Suprapubic skin (tissue), 4 donors: ENCODE results near the gene RNASEH1. TPM values are rescaled to one million over a fixed set of nuclear protein-coding genes. Genes with fewer than 3 reads are reported as not detected.

Experiments
- DNase-seq, 2 donors: peaks; one replicate each; pipeline ENCODE4 v3.0.0-alpha.2; 2019; ENCODE audit warnings: low spot score in 2 of 2
- H3K27ac ChIP-seq: fragments of 200-600 bp; sonication (generic); one replicate; pipeline ENCODE4 v1.5.1; 2019
- H3K27me3 ChIP-seq: fragments of 200-600 bp; sonication (generic); one replicate; pipeline ENCODE4 v1.5.1; 2019
- H3K36me3 ChIP-seq: fragments of 200-600 bp; sonication (generic); one replicate; pipeline ENCODE4 v1.5.1; 2019
- H3K4me1 ChIP-seq: fragments of 200-600 bp; sonication (generic); one replicate; pipeline ENCODE4 v1.5.1; 2019
- H3K4me3 ChIP-seq: fragments of 200-600 bp; sonication (generic); one replicate; pipeline ENCODE4 v1.5.1; 2019; ENCODE audit warnings: mild to moderate bottlenecking
- H3K9me3 ChIP-seq: fragments of 200-600 bp; sonication (generic); one replicate; pipeline ENCODE4 v1.5.1; 2019
- CTCF ChIP-seq, 2 donors: fragments of 200-600 bp in 1 of 2; fragments of 450-650 bp in 1 of 2; sonication (generic) in 1 of 2; IDR thresholded peaks; one replicate each; pipeline ENCODE4 v1.5.1; 2016 to 2019; ENCODE audit warnings: antibody characterized with exemption in 2 of 2, mild to moderate bottlenecking in 1 of 2, moderate library complexity in 1 of 2
- EP300 ChIP-seq: sonication (generic); formaldehyde crosslinking; IDR thresholded peaks from one replicate; pipeline ENCODE4 v1.6.1; 2017; ENCODE audit warnings: antibody characterized with exemption
- POLR2A ChIP-seq, 2 donors: fragments of 450-650 bp; IDR thresholded peaks; one replicate each; pipeline ENCODE4 v1.6.1; 2017; ENCODE audit warnings: antibody characterized with exemption in 2 of 2, mild to moderate bottlenecking in 2 of 2, moderate library complexity in 2 of 2
- POLR2AphosphoS5 ChIP-seq, 3 donors: sonication (generic); formaldehyde crosslinking; IDR thresholded peaks; one replicate each; pipeline ENCODE4 v1.6.1; 2017; ENCODE audit warnings: antibody characterized with exemption in 3 of 3
- WGBS: methylation state at CpG from one replicate; pipeline ENCODE4 v1.1.5; 2018; 5-methylcytosine and 5-hydroxymethylcytosine counted together
- total RNA-seq, 4 donors: library from RNA; depleted of rRNA; stranded (reverse); fragments of >200 nt; gene quantifications; one replicate each; pipeline ENCODE4 v1.1.0, GENCODE V29; 2016

RNASEH1 gene, protein sequence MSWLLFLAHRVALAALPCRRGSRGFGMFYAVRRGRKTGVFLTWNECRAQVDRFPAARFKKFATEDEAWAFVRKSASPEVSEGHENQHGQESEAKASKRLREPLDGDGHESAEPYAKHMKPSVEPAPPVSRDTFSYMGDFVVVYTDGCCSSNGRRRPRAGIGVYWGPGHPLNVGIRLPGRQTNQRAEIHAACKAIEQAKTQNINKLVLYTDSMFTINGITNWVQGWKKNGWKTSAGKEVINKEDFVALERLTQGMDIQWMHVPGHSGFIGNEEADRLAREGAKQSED
- total RNA-seq, result 10 to 100 TPM in 3 of 4 donors, 1 to 10 TPM in 1; 9.8 to 18.1 (median 15.4) TPM

GRCh38 chr2:3558205-3559014 lies at the start of gene RNASEH1:
TSS of gene RNASEH1 (minus strand) at chr2:3558333. CDS start at chr2:3558260, 73 bp downstream.
- H3K36me3 ChIP-seq, result peaks cover 27% of the 10 kb centered on the region
- 1% methylated on average over 29 of the region's 67 CpGs for WGBS

DNA sequence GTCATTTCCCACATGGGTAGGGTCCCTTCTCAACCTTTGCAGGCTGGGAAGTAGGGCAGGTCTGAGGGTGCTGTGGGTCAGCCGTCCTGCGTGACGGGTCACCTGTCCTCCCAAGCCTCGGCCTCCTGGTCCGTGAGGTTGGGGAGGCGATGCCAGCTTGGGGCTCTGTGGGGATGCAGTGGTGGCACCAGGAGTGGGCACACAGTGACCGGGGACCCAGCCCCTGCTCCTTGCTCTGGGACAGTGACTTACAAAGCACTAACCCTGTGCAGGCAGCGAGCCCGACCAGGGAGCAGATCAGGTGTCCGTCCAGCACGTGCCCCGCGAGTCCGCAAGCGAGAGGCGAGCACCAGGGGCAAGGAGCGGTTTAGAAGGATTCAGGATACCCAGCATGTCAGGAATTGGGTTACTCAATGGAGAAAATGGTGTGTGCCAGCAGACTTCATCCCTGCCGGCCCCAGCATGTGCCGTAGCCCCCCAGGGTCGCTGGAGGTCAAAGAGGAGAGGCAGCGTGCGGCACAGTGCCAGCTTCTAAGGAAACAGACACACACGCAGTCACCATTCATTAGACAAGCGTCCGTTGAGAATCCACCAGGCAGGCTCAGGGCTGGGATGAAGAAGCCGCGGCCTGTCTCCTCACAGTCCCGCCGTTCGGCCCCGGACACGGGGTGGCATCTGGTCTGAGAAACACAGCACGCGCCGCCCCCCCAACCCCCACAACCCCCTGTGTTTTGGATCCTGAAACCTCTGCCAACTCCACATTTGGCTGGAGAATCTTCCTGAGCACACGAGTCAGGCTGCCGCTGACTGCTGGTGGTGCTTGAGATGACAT lies 48.5 kb upstream of the RNASEH1 start:
- Histone ChIP-seq H3K4me1 (no peaks in the 10 kb centered on the region), H3K27ac (no peak overlapping the region), H3K9me3 (no peaks in the 10 kb centered on the region), H3K27me3 (peaks cover 5% of the 10 kb centered on the region), H3K4me3 (no peak overlapping the region), H3K36me3 (no peaks in the 10 kb centered on the region)
- TF ChIP-seq EP300 (no peak), POLR2A (IDR thresholded peaks at IDR 0.05) (no peak), POLR2AphosphoS5 (IDR thresholded peaks at IDR 0.05) (no peak), CTCF (IDR thresholded peaks at IDR 0.05) (no peak)
- 90% methylated on average over 34 of the region's 37 CpGs for WGBS
- no peak for DNase-seq

More at GRCh38 chr2:3558205-3559014, at the start of gene RNASEH1:
- Histone ChIP-seq H3K4me3 (peak within 1 kb of the TSS; percentile 99), H3K27ac (peak within 1 kb of the TSS; percentile 96), H3K27me3 (no peaks in the 10 kb centered on the region), H3K9me3 (no peaks in the 10 kb centered on the region), H3K4me1 (peaks cover 21% of the 10 kb centered on the region)
- DNase-seq, result peak; percentile 98 to 99
- TF ChIP-seq CTCF (IDR thresholded peaks at IDR 0.05) (no peak), EP300 (no peak), POLR2A (IDR thresholded peaks at IDR 0.05) (peak; percentile 28 to 89), POLR2AphosphoS5 (IDR thresholded peaks at IDR 0.05) (peak; percentile 64 to 99 (median 86))

- Histone ChIP-seq H3K4me1 (no peaks in the 10 kb centered on the region), H3K36me3 (no peaks in the 10 kb centered on the region), H3K4me3 (no peak overlapping the region), H3K27me3 (peaks cover 5% of the 10 kb centered on the region), H3K27ac (no peak overlapping the region), H3K9me3 (no peaks in the 10 kb centered on the region)
- WGBS, result 80% methylated on average over 3 of the region's 11 CpGs
- no peak for DNase-seq
- TF ChIP-seq POLR2AphosphoS5 (IDR thresholded peaks at IDR 0.05), result no peak
- TF ChIP-seq POLR2A (IDR thresholded peaks at IDR 0.05), result no peak
- no peak for TF ChIP-seq CTCF (IDR thresholded peaks at IDR 0.05)
- TF ChIP-seq EP300, result no peak
Measured at GRCh38 chr2:3606028-3606369, 47.9 kb upstream of the RNASEH1 start.

GRCh38 chr2:3604991-3605961 lies 47.1 kb upstream of the RNASEH1 start:
- peaks cover 5% of the 10 kb centered on the region for H3K27me3 ChIP-seq
- H3K9me3 ChIP-seq, result no peaks in the 10 kb centered on the region
- no peak for TF ChIP-seq POLR2AphosphoS5 (IDR thresholded peaks at IDR 0.05)
- no peak for TF ChIP-seq CTCF (IDR thresholded peaks at IDR 0.05)
- TF ChIP-seq EP300, result no peak
- TF ChIP-seq POLR2A (IDR thresholded peaks at IDR 0.05), result no peak
- no peaks in the 10 kb centered on the region for H3K4me1 ChIP-seq
- 60% methylated on average over 32 of the region's 44 CpGs for WGBS
- no peak overlapping the region for H3K4me3 ChIP-seq
- no peaks in the 10 kb centered on the region for H3K36me3 ChIP-seq
- DNase-seq, result peak in 1 of 2 donors; percentile 68
- no peak overlapping the region for H3K27ac ChIP-seq
